Common myeloid progenitor, CD34-positive (primary cell): ENCODE measurements around the gene SCNN1A.

Source experiments
- CTCF ChIA-PET: fragments of 350-600 bp; sonication (Branson Sonifier 250); formaldehyde crosslinking; loops from one replicate; lab custom pipeline; 2021; ENCODE audit warnings: antibody characterized with exemption; lab: Charles Lee
- POLR2A ChIA-PET: fragments of 350-600 bp; sonication (Branson Sonifier 250); formaldehyde crosslinking; loops from one replicate; lab custom pipeline; 2021; ENCODE audit warnings: antibody characterized with exemption; lab: Charles Lee
- DNase-seq, 3 donors: peaks; one replicate each; pipeline versions ENCODE4 v3.0.0 to v3.0.0-alpha.2; 2013
- H3K27ac ChIP-seq, 2 experiments: 1 replicate in 1 of 2; 2 replicates in 1 of 2; pipeline ENCODE4 v1.7.0; 2013; ENCODE audit warnings: inconsistent platforms in 2 of 2, low read length in 2 of 2, mild to moderate bottlenecking in 2 of 2, low read depth in 1 of 2, moderate library complexity in 1 of 2; ENCODE audit not compliant: severe bottlenecking in 2 of 2, insufficient read depth in 1 of 2, poor library complexity in 1 of 2
- H3K27me3 ChIP-seq, 5 experiments: replicated peaks in 2 of 5; 1 replicate in 3 of 5; 2 replicates in 2 of 5; pipeline versions ENCODE4 v1.6.1 to v1.7.0; 2013; ENCODE audit warnings: low read length in 4 of 5, mild to moderate bottlenecking in 2 of 5, moderate library complexity in 2 of 5, inconsistent platforms in 1 of 5; ENCODE audit not compliant: insufficient read depth in 5 of 5, control insufficient read depth in 4 of 5
- H3K36me3 ChIP-seq, 4 experiments: 1 replicate in 2 of 4; 2 replicates in 2 of 4; pipeline versions ENCODE4 v1.6.1 to v1.7.0; 2013; ENCODE audit warnings: low read length in 3 of 4, control low read depth in 1 of 4, mild to moderate bottlenecking in 1 of 4; ENCODE audit not compliant: control insufficient read depth in 4 of 4, insufficient read depth in 4 of 4
- H3K4me1 ChIP-seq, 4 experiments: 1 replicate in 3 of 4; 2 replicates in 1 of 4; pipeline versions ENCODE4 v1.6.1 to v1.7.1; 2013; ENCODE audit warnings: low read length in 3 of 4, mild to moderate bottlenecking in 3 of 4, control low read depth in 1 of 4, inconsistent platforms in 1 of 4, moderate library complexity in 1 of 4; ENCODE audit not compliant: control insufficient read depth in 4 of 4, insufficient read depth in 4 of 4; ENCODE audit errors: control extremely low read depth in 1 of 4
- H3K4me3 ChIP-seq, 7 experiments: 1 replicate in 4 of 7; 2 replicates in 3 of 7; pipeline versions ENCODE4 v1.5.1 to v1.7.0; 2013; ENCODE audit warnings: mild to moderate bottlenecking in 7 of 7, low read length in 6 of 7, moderate library complexity in 6 of 7, inconsistent platforms in 2 of 7, low read depth in 2 of 7, control low read depth in 1 of 7; ENCODE audit not compliant: insufficient read depth in 4 of 7, control insufficient read depth in 1 of 7; ENCODE audit errors: extremely low read depth in 1 of 7
- H3K9me3 ChIP-seq, 5 experiments: 1 replicate in 4 of 5; 2 replicates in 1 of 5; pipeline versions ENCODE4 v1.6.1 to v1.7.1; 2013; ENCODE audit warnings: low read length in 4 of 5, mild to moderate bottlenecking in 2 of 5, inconsistent platforms in 1 of 5, low read depth in 1 of 5, moderate library complexity in 1 of 5; ENCODE audit not compliant: control insufficient read depth in 4 of 5, insufficient read depth in 2 of 5; ENCODE audit errors: control extremely low read depth in 1 of 5
- WGBS: methylation state at CpG from one replicate; pipeline ENCODE4 v1.1.5; 2013; ENCODE audit not compliant: insufficient coverage; 5-methylcytosine and 5-hydroxymethylcytosine counted together

SCNN1A gene

DNA sequence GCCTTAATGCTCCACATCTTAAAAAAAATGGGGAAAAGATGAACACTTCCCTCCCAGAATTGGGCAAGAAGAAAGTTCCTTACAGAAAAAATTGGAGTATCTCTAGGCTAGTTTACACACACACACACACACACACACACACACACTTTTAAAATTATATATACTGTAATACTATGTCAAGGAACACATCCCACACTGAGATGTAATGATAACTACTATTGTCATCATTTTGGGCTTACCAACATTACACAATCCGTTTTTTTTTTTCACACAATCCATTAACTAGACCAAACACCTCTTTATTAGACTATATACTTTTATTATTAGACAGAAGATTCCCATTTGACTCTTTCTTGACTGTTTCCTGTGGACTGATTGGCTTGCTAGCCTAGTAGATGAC, 11.1 kb upstream of the SCNN1A start:
- WGBS = no CpG with 5 or more reads among the region's 1 CpG
- POLR2A ChIA-PET = interaction anchor here (0.6 kb wide), 1 partner anchor 8 kb away, joined by 3 read pairs; no protein-coding TSS in a partner anchor

DNA sequence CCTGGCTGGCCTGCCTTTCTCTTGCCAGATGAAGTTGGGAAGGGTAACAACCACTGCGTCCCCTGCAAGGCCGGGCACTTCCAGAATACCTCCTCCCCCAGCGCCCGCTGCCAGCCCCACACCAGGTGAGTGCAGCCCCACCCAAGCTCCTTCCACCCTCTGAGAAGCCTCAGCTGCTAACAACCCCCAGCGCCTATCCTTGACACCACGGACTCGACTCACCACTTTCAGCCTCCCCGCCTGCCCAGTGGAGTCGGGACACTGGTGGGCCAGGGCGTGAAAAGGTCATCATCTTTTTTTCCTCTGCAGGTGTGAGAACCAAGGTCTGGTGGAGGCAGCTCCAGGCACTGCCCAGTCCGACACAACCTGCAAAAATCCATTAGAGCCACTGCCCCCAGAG, 10.7 kb upstream of the SCNN1A start:
- WGBS = 100% methylated on average over 7 of the region's 11 CpGs
- Histone ChIP-seq H3K4me1 (peaks cover 0 to 37% (median 27%) of the 10 kb centered on the region in 4 experiments), H3K4me3 (no peak overlapping the region), H3K27me3 (no peaks in the 10 kb centered on the region), H3K36me3 (peaks cover 0 to 52% (median 31%) of the 10 kb centered on the region in 4 experiments), H3K9me3 (no peaks in the 10 kb centered on the region), H3K27ac (no peak overlapping the region)
- DNase-seq = no peak
- CTCF ChIA-PET = interaction anchor here (1.4 kb wide), 1 partner anchor 60 kb away, joined by 6 read pairs; no protein-coding TSS in a partner anchor
- POLR2A ChIA-PET = interaction anchor here (0.6 kb wide), 1 partner anchor 8 kb away, joined by 3 read pairs; no protein-coding TSS in a partner anchor

More for the DNA sequence above, 11.1 kb upstream of the SCNN1A start:
- Histone ChIP-seq H3K36me3 (peaks cover 0 to 57% (median 33%) of the 10 kb centered on the region in 4 experiments), H3K27me3 (no peaks in the 10 kb centered on the region), H3K9me3 (no peaks in the 10 kb centered on the region), H3K4me3 (no peak overlapping the region), H3K27ac (no peak overlapping the region), H3K4me1 (peaks cover 0 to 37% (median 27%) of the 10 kb centered on the region in 4 experiments)
- CTCF ChIA-PET = interaction anchor here (1.4 kb wide), 1 partner anchor 60 kb away, joined by 6 read pairs; no protein-coding TSS in a partner anchor
- no peak for DNase-seq

DNA sequence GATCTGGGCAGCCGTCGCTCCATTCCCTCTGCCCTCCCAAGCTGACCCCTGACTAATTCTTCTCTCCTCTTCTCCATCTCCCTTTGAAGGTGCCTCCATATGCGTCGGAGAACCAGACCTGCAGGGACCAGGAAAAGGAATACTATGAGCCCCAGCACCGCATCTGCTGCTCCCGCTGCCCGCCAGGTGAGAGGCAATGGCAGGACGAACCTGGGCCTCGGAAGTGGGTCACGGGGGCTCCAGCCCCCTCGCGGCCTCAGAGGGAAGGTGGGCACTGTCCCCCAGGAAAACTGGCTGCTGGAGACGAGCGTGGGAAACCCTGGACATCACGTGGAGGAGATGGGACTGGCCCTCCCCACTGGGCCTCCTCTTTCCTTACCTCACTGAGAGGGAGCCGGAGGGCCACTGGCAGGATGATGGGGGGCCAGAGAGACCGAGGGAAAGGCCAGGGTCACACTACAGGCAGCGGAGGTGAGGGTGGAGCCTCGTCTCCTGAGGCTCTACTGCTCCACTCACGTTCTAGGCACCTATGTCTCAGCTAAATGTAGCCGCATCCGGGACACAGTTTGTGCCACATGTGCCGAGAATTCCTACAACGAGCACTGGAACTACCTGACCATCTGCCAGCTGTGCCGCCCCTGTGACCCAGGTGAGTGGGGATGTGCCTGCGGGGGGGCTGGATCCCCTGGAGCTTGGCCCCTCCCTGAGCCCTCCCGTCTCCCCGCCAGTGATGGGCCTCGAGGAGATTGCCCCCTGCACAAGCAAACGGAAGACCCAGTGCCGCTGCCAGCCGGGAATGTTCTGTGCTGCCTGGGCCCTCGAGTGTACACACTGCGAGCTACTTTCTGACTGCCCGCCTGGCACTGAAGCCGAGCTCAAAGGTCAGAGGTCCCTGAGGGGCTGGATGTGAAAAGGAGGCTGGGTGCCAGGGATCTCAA, 9.4 kb upstream of the SCNN1A start:
- DNase-seq = no peak
- H3K4me1 ChIP-seq = peaks cover 0 to 37% (median 27%) of the 10 kb centered on the region in 4 experiments
- CTCF ChIA-PET = interaction anchor here (1.1 to 3.7 kb wide), 3 partner anchors 15 to 49 kb away, joined by 3 to 23 read pairs (median 4); no protein-coding TSS in a partner anchor
- no peaks in the 10 kb centered on the region for H3K9me3 ChIP-seq
- H3K27ac ChIP-seq = peak overlapping the region; percentile 68 to 83
- 72% methylated on average over 25 of the region's 36 CpGs for WGBS
- H3K27me3 ChIP-seq = no peaks in the 10 kb centered on the region
- H3K4me3 ChIP-seq = peak overlapping the region in 6 of 7 experiments; percentile 47 to 76 (median 71)
- H3K36me3 ChIP-seq = peaks cover 0 to 40% (median 25%) of the 10 kb centered on the region in 4 experiments
- POLR2A ChIA-PET = no interaction called here

DNA sequence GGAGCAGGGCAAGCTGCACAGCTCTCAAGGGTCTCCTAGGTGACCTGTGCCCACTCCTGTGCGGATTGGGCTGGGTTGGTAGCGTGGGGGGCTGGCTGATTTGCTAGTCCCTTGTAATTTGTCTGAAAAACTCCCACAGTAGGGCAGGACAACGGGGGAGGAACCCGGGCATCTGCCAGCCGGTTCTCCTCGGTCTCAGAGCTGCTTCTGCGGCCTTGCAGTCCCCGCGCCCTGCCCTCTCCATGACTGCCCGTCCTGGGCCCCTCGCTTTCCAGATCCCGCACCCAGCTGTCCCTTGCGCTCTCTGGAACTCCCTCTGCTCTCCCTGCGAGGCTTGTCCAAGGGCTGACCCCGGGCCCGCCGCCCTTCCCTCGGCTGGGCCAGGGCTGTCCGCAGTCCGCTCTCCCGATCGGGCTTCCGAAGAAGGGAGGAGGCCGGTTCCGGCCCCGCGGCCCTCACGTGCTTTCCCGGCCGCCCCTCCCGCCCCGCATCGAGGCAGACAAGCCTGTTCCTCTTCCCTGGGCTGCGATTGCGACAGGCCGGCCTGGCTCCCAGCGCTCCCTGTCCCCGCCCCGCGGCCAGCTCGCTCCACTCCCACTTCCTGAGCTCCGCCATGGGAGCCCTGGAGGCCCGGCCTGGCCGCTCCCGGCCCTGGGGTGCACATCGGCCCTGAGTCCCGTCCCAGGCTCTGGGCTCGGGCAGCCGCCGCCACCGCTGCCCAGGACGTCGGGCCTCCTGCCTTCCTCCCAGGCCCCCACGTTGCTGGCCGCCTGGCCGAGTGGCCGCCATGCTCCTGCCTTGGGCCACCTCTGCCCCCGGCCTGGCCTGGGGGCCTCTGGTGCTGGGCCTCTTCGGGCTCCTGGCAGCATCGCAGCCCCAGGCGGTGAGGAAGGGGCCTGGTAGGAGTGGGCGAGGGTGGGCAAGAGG, 8.5 kb upstream of the SCNN1A start, which contains the start of gene LTBR:
Gene LTBR, plus strand, starts transcription at position 591 of the 927 bp plus-strand sequence. Its CDS starts 197 bp downstream, at position 788.
- POLR2A ChIA-PET = interaction anchor here (0.5 to 0.7 kb wide), 4 partner anchors 14 to 888 kb away, joined by 3 to 5 read pairs (median 3); no protein-coding TSS in a partner anchor
- WGBS = under 1% methylated on average over 54 of the region's 62 CpGs
- DNase-seq = peak; percentile 33 to 57 (median 55)
- CTCF ChIA-PET = interaction anchor here (1.0 to 3.7 kb wide), 5 partner anchors 10 to 48 kb away, joined by 3 to 23 read pairs (median 4); no protein-coding TSS in a partner anchor
- Histone ChIP-seq H3K36me3 (peaks cover 0 to 35% (median 21%) of the 10 kb centered on the region in 4 experiments), H3K4me3 (peak within 1 kb of the TSS; percentile 47 to 76 (median 70)), H3K4me1 (peaks cover 0 to 41% (median 27%) of the 10 kb centered on the region in 4 experiments), H3K9me3 (no peaks in the 10 kb centered on the region), H3K27ac (peak within 1 kb of the TSS; percentile 68 to 83), H3K27me3 (no peaks in the 10 kb centered on the region)

DNA sequence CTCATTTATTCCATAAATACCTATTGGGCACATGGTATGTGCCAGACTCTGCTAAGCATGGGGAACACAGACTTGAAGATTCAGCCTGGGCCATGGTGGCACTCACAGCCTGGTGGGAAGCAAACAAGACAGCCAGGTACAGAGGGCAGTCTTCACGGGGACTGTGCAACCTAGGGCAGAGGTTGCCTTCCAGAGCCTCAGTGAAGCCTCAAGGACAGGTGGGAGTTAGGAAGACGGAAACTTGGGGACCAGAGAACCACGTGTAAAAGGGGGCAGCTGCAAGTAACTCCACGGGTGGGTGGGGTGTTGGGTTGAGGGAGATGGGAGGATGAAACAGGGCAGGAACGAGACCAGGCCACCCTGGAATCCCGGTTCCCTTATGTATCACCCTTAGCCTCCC, 7.6 kb upstream of the SCNN1A start:
- ChIA-PET CTCF (interaction anchor here (1.0 to 3.7 kb wide), 5 partner anchors 9 to 82 kb away, joined by 3 to 23 read pairs (median 4); no protein-coding TSS in a partner anchor), POLR2A (interaction anchor here (0.5 kb wide), 1 partner anchor 63 kb away, joined by 3 read pairs; no protein-coding TSS in a partner anchor)
- H3K36me3 ChIP-seq = peaks cover 0 to 26% (median 17%) of the 10 kb centered on the region in 4 experiments
- 100% methylated on average over 1 of the region's 6 CpGs for WGBS
- no peak for DNase-seq
- peak overlapping the region; percentile 68 to 83 for H3K27ac ChIP-seq
- H3K27me3 ChIP-seq = no peaks in the 10 kb centered on the region
- peaks cover 0 to 49% (median 27%) of the 10 kb centered on the region in 4 experiments for H3K4me1 ChIP-seq
- H3K4me3 ChIP-seq = peak overlapping the region in 5 of 7 experiments; percentile 58 to 76 (median 72)
- no peaks in the 10 kb centered on the region for H3K9me3 ChIP-seq

DNA sequence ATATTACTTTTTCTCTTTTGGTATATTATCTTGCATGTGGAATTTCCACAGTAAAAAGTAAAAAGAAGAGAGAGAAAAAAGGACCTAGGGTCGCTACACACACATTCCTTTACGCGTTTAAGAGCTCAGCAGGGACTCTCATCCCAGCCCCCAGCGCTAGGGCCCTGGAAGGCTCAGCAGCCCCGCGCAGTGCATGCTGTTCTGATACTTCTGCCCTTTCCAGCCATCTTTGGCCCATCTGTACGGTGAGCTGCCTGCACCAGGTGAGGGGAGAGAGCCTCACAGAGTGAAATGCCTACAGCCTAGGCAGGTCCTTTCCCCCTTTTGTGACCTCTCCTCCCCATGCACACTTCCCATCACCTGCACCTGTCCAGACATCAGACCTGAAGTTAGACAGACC, 7.0 kb upstream of the SCNN1A start:
- no peak overlapping the region for H3K4me3 ChIP-seq
- H3K4me1 ChIP-seq = peaks cover 0 to 56% (median 32%) of the 10 kb centered on the region in 4 experiments
- POLR2A ChIA-PET = no interaction called here
- WGBS = 95% methylated on average over 6 of the region's 7 CpGs
- H3K27ac ChIP-seq = no peak overlapping the region
- H3K27me3 ChIP-seq = no peaks in the 10 kb centered on the region
- H3K9me3 ChIP-seq = no peaks in the 10 kb centered on the region
- no peak for DNase-seq
- peaks cover 0 to 20% (median 13%) of the 10 kb centered on the region in 4 experiments for H3K36me3 ChIP-seq
- CTCF ChIA-PET = interaction anchor here (1.3 to 3.7 kb wide), 3 partner anchors 13 to 83 kb away, joined by 3 to 23 read pairs (median 4); no protein-coding TSS in a partner anchor
